Measurements from ENCODE around the gene EBF3.

EBF3 gene

DNA sequence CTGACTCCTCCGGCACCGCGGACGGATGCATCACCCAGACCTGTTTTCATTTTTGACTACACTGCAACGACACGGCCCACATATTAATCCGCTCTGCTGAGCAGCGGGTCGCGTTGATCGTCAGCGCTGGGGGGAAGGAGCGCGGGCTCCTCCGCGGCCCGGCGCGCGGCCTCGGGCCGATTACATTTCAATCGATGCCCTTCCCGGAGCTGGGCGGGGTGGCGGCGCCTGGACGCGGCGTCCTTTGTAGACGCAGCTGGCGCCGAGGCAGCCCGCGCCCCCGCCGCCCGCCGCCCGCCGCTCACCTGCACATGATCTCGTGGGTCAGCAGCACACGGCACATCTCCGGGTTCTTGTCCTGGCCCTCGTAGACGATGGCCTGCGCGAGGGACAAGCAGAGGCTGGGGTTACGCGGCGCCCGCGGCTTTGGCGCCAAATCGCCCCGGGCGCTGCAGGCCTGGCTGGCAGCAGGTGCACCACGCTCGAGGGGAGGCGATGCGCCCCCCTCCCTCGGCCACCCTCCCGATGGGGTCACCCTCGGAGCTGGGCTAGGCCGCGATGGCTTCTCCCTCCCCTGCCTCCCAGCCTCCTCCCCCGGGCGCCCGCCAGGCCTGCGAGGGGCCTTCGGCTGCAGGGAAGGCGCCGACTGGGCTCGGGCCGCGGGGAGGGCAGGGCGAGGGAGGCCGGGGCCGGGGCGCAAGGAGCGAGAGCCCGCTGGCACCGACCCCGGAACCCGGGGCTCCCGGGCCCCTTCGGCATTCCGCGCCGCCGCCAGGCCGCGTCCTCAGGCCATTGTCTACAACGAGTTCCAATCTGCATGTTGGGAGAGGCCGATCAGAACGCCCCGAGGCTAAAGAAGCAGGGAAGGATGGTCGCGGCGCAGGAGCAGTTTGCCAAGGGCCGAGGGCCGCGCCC, 5.2 kb downstream of the EBF3 start:
- DNase-seq, result no peak

- no peak for DNase-seq
Observed at GRCh38 chr10:129958148-129958628, 5.9 kb downstream of the EBF3 start.

DNA sequence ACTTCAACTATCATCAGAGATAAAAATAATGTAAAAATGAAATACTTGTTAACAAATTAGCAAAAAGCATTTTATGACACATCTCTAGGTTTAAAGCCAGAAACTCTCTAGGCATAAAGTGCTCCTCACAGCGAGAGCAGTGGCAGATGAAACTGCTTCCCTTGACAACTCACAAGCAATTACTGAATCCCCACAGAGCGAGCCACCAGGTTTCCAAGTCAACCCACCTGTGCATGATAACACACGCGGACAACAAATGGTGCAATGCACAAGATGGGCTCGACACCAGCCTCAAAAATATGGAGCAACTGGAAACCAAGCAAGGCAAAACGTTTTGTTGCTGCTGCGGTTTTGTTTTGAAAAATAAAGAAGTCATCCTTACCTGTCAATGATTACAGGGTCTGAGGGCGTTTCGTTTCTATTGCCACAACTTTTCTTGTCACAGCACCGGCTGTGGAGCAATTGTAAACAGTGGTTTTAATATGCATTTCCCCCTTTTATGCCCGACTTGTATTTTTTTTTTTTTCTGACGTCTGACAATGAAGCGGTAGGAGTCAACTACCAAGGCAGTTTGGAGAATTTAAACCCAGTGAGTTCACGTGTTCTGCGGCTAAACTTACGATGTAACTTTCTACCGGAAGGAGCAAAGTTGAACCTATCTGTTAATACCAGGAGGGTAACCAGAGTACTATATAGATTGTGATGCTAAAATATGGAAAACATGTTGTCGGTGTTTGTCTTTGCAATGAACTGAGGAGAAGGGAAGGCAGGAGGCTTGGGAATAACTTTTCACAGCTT, 7.0 kb downstream of the EBF3 start:
- DNase-seq, result no peak

DNA sequence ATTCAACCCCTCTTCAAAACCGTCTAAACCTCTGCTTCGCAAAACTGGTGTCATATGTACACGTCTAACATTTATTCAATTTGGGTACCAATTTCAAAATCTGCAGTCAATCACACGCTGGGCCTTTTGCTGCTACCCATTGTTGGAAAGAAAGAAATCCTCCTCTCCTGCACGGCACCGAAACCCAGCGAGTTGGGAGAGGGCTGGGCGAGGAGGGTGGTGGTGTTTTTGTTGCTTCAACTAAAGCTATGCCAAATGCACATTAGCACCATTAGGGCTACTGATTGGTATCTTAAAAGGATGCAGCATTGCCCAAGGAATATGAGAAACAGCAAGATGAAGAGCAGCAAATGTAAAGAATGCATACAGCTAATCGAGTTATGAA, 7.8 kb downstream of the EBF3 start:
- no peak for DNase-seq

DNA sequence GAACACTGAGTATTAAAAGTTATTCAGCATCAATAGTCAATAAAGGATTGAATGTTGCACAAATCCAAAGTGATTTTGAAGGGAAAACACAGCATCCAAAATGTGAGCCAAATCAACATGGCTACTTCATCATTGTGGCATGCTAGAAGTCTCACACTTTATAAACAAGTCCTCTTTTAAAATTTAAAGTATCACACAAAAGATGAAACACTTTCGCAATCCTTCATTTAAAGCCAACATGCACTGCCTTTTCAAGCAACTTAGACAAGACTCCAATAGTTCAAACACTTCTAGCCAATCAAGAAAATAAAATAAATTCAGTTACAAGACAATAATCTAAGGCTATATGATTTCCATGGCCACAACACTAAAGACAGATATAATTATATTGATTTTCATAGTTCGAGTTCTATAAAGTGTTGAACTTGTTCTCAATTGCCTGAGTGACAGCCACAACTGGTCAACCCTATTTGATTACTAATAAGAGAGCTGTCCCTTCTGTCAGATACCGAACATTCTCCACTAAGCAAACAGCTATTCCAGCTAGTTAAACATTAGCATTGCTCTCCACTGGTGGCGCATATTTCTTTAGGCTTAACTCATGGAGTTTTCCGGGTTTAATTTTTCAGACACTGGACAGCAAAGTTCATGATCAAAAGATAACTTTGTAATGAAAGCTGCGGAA, 8.3 kb downstream of the EBF3 start:
- no peak for DNase-seq

GRCh38 chr10:129954492-129955315, 9.4 kb downstream of the EBF3 start:
- no peak for DNase-seq

- DNase-seq, result no peak
Observed at GRCh38 chr10:129953119-129954051, 10.7 kb downstream of the EBF3 start.

- no peak for DNase-seq
Observed at GRCh38 chr10:129952378-129953118, 11.5 kb downstream of the EBF3 start.

GRCh38 chr10:129951970-129952265, 12.2 kb downstream of the EBF3 start:
- DNase-seq, result no peak

GRCh38 chr10:129951101-129951969, 12.7 kb downstream of the EBF3 start:
- no peak for DNase-seq

GRCh38 chr10:129950676-129951075, 13.4 kb downstream of the EBF3 start:
- DNase-seq, result no peak

DNA sequence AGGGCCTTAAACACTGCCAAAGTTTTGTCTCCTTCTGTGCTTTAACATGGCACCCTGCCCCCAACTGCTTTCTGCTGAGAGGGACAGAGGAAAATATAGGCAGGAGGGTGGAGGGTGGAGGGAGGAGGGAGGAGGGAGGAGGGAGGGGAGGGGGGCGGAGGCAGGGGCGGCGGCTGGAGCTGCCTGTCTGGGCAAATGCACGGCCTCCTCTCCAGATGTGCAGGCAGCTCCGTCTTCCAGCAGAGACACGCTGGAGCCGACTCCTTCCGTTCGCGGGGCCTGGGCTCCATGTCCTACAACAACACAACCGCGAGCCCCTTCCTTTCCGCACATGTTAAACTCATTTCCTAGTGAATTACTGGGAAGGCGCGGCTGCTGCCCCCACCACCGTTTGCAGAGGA, 14.2 kb downstream of the EBF3 start:
- DNase-seq, result no peak

DNA sequence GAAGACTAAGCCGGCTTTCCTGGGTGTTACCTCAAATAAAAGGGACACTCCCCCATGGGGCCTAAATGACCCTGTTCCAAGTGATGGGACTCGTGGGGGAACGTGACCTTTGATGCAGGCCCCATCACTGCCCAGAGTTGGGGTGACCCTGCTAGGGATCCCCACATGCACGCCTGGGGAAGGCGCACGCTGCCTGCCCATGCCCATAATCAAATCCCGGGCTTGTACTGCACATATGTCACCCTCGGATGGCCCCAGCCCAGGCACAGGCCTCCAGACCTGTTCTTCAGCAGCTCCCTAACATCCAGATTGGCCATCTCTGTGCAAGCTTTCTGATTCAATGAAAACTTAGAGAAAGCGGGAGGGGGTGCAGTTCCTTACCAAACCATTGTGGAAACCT, 14.7 kb downstream of the EBF3 start:
- DNase-seq, result no peak

GRCh38 chr10:129946859-129947258, 17.2 kb downstream of the EBF3 start:
- DNase-seq, result no peak

- no peak for DNase-seq
Observed at GRCh38 chr10:129945941-129946760, 17.9 kb downstream of the EBF3 start.

DNA sequence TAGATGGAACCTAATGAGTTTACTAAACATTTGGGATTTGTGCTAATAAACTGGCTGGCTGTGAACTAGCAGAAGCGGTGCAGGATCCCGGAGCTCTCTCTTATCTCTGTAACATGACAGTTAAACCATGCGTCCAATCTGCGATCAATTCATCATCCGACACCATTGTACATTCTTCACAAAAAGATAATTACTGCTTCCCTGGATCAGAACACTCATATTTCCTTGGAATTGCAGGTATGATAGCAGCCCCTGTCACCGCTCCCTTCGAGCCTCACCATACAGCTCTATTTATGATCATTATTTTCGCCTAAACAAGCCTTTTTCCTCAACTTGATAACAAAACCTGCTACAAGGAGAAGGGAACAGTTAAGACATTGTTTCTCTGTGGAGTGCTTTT, 18.5 kb downstream of the EBF3 start:
- DNase-seq, result no peak

GRCh38 chr10:129945064-129945463, 19.0 kb downstream of the EBF3 start:
- DNase-seq, result no peak

DNA sequence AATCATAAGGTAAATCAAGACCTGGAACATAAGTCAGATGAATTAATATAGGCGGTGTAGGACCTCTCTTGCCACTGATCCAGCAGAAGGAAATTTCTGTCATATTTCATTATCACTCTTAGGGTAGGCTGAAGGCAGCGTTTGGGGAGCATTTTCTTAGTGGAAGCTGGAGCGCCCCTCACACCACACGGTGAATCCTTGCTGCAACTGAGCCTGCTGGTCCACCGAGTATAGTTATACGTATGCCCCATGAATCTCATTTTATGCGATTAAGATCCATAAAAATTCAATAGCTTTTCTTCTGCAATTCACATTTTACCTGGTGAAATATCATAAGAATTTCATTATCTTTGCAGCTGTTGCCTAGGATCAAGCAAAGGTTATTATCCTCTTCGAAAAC, 19.6 kb downstream of the EBF3 start:
- no peak for DNase-seq
